GM18861 (cell line): ENCODE measurements around the gene TAAR1.

ENCODE experiments used
- ATAC-seq: cut with Tn5 transposase; IDR thresholded peaks from one replicate; pipeline ENCODE4 v1.9.1; 2021; ENCODE audit not compliant: unreplicated experiment

TAAR1 gene

DNA sequence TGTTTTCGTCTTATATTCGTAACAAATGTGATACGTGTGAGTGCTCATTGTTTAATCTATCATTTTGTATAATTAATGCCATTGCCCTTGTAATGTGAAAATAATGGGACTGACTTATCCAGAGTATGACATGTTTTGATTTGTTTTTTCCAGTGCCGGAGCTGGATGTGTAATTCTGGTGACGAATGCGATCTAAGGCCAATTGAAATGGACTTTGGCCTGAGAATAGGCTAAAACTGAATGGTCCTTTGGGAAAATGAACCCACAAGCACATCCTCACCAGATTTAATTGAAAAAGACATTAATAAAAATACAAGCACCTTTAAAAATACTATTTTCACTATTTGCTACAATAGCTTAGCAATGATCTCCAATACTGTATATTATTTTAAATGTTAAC, 62.8 kb downstream of the TAAR1 start:
- ATAC-seq = no peak
